ENCODE data around the gene TMEM114.
A peak's percentile ranks its signal among the peaks of the same experiment; 100 is the strongest.

Gene TMEM114

DNA sequence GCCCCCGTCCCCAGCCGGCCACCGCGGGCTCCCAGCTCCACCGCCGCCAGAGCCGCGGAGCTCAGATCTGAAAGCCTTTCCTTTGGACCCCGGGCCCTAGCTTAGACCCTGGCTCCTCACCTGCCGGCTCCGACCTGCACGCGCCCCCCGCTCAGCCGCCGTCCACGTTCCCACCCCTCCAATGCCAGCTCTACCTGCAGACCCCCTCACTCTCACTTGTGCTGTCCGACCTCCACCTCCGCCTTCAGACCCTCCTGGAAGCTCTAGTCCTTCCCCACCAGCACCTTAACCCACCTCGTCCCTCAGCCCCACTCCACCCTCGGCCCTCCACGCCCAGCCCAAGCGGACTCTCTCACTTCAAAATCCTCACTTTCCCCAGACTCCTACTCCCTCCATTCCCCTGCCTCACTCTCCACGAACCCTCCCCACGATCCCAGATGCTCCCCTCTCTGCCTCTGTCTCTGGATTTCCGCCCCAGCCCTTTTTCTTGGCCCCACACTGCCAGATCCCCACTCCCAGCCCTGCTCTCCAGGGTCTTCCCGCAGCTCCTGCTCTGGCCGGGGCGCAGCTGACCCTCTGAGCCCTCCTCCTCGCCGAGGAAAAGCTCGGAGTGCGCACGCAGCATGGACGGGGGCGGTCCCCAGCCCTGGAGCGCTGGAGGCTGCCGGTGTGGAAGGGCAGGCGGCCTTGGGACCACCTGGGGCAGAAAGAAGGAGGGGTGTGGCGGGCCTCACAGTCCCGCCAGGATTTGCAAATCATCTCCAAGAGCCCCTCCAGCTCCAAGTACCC is at the start of gene TMEM114:
Gene TMEM114, minus strand, starts transcription at position 612 of the 789 bp plus-strand sequence. CDS start 673 bp downstream, outside the sequence.
- DNase-seq: no peak

GRCh38 chr16:8639694-8640093 is 49.4 kb upstream of the TMEM114 start:
- no peak for DNase-seq

DNA sequence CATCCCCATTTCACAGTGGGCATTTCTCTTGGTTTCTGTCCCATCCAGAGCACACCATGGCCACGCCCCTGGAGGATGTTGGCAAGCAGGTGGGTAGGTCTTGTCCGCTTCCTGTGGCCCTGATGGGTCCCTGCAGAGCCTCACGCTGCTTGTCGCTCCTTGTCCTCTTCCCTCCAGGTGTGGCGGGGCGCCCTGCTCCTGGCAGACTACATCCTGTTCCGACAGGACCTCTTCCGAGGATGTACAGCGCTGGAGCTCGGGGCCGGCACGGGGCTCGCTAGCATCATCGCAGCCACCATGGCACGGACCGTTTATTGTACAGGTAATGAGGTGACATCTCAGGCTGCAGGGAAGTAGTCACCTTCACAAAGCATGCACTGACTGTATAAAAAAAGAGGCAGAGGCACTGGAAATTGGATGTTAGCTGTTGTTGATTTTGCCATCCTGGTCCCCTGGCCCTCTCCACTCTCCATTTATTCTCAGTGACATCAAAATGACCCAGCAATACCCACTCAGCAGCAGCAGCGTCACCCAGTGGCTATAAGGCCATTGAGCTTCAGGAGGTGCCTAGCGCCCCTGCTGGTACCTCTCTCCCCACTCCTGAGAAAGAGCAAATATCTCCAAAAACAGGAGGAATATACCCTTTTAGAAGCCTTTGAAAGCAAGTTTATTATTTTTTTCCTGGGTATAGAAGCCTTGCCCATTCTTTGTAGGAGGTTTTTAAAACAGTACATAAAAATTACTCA is 44.9 kb upstream of the TMEM114 start:
- DNase-seq: no peak

DNA sequence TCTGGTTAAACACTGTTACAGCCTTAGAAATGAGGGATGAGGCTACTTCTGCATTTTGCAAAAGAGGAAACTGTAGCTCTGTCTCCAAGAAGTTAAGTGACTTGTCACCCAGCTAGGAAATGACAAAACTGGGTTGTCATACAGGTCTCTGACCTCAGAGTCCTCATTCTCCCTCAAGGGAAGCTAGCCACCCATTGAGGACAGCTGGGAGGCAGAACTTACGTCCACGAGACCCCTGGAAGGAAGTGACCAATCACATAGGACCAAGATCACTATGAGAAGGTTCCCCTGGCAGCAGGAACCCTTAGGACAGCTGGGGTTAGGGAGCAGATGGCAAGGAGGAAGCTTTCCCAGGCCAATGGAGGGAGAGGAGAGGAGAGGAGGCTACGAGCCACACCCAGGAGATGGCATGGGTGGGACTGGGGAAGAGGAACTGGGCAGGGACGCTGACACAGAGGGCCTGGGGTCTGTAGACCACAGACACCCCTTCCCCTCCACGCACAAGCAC is 42.4 kb upstream of the TMEM114 start:
- no peak for DNase-seq

GRCh38 chr16:8631818-8632465 is 41.6 kb upstream of the TMEM114 start:
- no peak for DNase-seq

- DNase-seq: no peak
These were observed 41.1 kb upstream of the TMEM114 start for GRCh38 chr16:8631373-8631772.

GRCh38 chr16:8630255-8630953 is 40.1 kb upstream of the TMEM114 start:
- DNase-seq: no peak

DNA sequence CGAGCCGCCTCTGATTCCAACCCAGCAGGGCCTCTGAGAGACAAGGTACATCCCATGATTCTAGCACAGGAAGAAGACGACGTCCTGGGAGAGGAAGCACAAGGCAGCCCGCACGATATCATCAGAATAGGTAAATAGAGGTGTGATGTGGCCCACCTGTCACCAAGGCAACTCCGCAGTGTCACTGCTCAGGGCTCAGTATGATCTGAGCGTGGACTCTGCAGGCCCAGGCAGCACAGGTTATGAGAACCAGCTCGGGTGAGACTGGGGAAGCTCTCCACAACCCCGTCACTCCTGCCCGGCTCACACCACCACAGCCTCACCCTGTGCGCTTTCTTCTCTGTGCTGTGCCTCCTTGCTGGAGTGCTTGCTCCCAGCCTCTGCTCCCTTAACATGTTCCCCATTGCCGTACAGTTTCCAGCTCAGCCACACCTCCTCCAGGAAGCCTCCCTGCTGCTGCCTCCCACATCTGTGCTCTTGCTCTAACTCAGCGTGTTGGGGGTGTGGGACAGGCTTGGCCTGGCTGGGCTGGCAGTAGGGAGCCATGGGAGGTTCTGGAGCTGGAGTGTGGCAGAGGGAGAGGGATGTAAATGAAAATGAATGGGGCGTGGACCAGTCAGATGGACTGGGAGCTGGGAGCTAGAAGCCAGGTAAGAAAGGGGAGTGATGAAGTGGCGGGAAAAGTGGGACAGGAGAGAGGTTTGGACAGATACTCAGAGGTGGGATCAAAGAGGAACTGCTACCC is 38.8 kb upstream of the TMEM114 start:
- DNase-seq: no peak

- no peak for DNase-seq
These were observed 37.1 kb upstream of the TMEM114 start for GRCh38 chr16:8627456-8627855.

- DNase-seq: no peak
These were observed 36.6 kb upstream of the TMEM114 start for GRCh38 chr16:8626946-8627345.

DNA sequence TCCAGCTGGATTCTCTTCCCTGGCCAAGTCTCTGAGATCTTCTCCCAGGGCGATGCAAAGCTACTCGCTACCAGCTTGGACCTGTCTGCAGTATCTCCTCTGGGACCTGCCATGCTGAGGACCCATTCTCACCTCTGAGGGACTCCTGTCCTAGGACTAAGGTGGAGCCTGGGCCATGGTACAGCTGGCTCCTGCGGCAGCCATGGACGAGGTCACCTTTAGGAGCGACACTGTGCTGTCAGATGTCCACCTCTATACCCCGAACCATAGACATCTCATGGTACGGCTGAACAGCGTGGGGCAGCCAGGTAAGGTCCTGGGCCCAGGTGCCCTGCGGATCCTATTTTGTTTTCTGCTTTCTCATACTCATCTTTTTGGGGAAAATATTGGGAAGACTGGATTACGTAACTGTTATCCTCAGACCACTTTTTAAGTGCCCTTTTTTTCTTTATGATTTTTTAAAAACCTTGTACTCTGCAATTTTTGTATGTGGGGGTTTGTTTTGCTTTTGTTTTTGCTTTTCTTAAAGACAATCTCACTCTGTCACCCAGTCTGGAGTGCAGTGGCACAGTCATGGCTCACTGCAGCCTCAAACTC is 35.3 kb upstream of the TMEM114 start:
- no peak for DNase-seq

GRCh38 chr16:8623634-8624033 is 33.3 kb upstream of the TMEM114 start:
- no peak for DNase-seq

GRCh38 chr16:8622315-8622656 is 32.0 kb upstream of the TMEM114 start:
- DNase-seq: no peak

DNA sequence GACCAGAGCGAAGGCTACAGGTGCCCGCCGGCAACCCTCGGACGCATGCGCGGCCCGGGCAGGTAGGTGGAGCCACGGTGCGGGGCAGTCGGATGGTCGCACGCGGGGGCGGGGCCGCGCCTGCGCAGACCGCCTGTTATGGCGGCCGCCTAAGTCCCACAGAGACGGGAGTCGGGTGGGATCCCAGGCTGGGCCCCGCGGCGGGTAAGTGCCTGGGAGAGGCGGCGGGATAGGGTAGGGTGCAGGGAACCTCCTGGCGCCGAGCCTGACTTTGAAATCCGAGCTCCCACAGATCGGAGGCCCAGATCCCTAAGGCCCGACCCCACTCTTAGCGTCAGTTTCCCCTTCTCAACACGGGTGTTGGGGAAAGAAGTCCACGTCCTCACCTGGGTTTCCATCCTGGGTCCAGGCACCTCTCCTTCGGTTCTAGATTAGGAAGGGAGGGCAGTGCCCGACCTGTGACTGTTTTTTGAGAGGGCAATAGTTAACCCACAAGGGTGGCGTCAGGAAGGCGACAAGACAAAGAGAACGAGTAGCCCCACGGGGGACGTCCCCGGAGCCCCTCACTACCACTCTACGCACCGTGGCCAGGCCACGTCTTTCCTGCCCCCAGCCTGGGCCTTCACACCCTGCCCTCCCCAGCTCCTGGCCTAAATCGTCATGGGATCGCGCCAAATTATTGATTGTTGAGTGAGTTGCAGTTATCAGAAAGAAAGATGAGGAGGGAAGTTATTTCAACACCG is 31.4 kb upstream of the TMEM114 start, which contains the start of gene METTL22:
Gene METTL22, plus strand, starts transcription at position 127 of the 743 bp plus-strand sequence. CDS start 3,968 bp downstream, outside the sequence.
- DNase-seq: peak; percentile 89

DNA sequence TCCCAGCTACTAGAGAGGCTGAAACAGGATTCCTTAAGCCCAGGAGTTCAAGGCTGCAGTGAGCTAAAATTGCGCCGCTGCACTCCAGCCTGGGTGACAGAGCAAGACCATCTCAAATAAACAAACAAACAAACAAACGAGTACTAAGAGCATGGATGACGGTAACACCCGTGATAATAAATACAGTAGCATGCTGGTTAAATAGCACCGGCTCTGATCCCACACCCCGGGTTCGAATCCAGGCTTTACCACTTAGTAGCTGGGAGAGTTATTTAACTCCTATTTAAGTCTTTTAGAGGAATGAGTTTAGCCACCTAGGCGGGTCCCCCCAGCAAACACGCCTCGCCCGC is 30.9 kb upstream of the TMEM114 start:
- DNase-seq: no peak

GRCh38 chr16:8620535-8620934 is 30.2 kb upstream of the TMEM114 start:
- DNase-seq: no peak

GRCh38 chr16:8619671-8620370 is 29.5 kb upstream of the TMEM114 start:
- no peak for DNase-seq

GRCh38 chr16:8614435-8615029 is 24.2 kb upstream of the TMEM114 start:
- DNase-seq: no peak

GRCh38 chr16:8611886-8612600 is 21.7 kb upstream of the TMEM114 start:
- no peak for DNase-seq

Measured in activated T-cell treated with anti-CD3 and anti-CD28 coated beads for 4 hours (primary cell).